GM12878 (cell line): ENCODE data around the gene SERPINB5. TPM values are rescaled to one million over a fixed set of nuclear protein-coding genes. Genes with fewer than 3 reads are reported as not detected.

Source experiments
- ATAC-seq: fragments of 200-7000 bp; cut with Tn5 transposase; 3 replicates; pipeline ENCODE4 v1.9.1; 2020; ENCODE audit warnings: mild to moderate bottlenecking, moderate library complexity
- BruUV-seq: library from RNA; stranded (reverse); fragments of 400-500 nt; replicated peaks from 2 replicates; lab custom pipeline; 2021; lab: Mats Ljungman, UMichigan
- CTCF ChIA-PET: fragments of 300-600 bp; sonication (Branson Sonifier 250); formaldehyde crosslinking; extraction: SDS; loops from one replicate; lab custom pipeline; 2021; ENCODE audit warnings: inconsistent platforms; lab: Yijun Ruan, JAX
- POLR2A ChIA-PET: fragments of 350-600 bp; formaldehyde crosslinking; extraction: SDS; loops from one replicate; lab custom pipeline; 2021; ENCODE audit warnings: inconsistent platforms; lab: Charles Lee
- RAD21 ChIA-PET: fragments of 300-600 bp; sonication (Branson Sonifier 250); formaldehyde crosslinking; loops from one replicate; lab custom pipeline; 2023; ENCODE audit warnings: antibody characterized with exemption; ENCODE audit not compliant: unreplicated experiment; lab: Charles Lee
- SMC1A ChIA-PET: fragments of 300-600 bp; sonication (Branson Sonifier 250); formaldehyde crosslinking; loops from one replicate; lab custom pipeline; 2023; ENCODE audit not compliant: unreplicated experiment, uncharacterized antibody; lab: Charles Lee
- DNase-seq: peaks from one replicate; pipeline ENCODE4 v3.0.0-alpha.2; 2011; ENCODE audit warnings: low read depth, low spot score
- FAIRE-seq: peaks from 3 replicates; lab custom pipeline; 2011; peaks lifted over from hg19 to GRCh38; lab: Jason Lieb, UNC
- H2AFZ ChIP-seq: 2 replicates; pipeline ENCODE4 v1.6.0; 2011; ENCODE audit warnings: low read depth, low read length, control low read depth; ENCODE audit not compliant: control insufficient read depth
- H3K27ac ChIP-seq: 2 replicates; pipeline ENCODE4 v1.5.1; 2011; ENCODE audit warnings: control low read depth; ENCODE audit not compliant: control insufficient read depth, insufficient read depth
- H3K27me3 ChIP-seq, 2 experiments: replicated peaks in 1 of 2; 2 replicates each; pipeline versions ENCODE4 v1.6.0 to v1.6.1; 2011; ENCODE audit warnings: low read length in 1 of 2; ENCODE audit not compliant: control insufficient read depth in 2 of 2, insufficient read depth in 2 of 2
- H3K36me3 ChIP-seq, 2 experiments: 2 replicates each; pipeline ENCODE4 v1.5.1; 2011; ENCODE audit warnings: low read length in 1 of 2; ENCODE audit not compliant: control insufficient read depth in 2 of 2, insufficient read depth in 2 of 2
- H3K4me1 ChIP-seq: 2 replicates; pipeline ENCODE4 v1.6.1; 2011; ENCODE audit warnings: mild to moderate bottlenecking, low read length, moderate library complexity, mixed read lengths; ENCODE audit not compliant: control insufficient read depth, insufficient read depth
- H3K4me2 ChIP-seq: 2 replicates; pipeline ENCODE4 v1.6.0; 2011; ENCODE audit warnings: control low read depth; ENCODE audit not compliant: control insufficient read depth, insufficient read depth
- H3K4me3 ChIP-seq: fragments of 200-600 bp; sonication (generic); 2 replicates; pipeline ENCODE4 v1.5.1; 2016
- H3K79me2 ChIP-seq: 2 replicates; pipeline ENCODE4 v1.6.0; 2011; ENCODE audit warnings: low read length; ENCODE audit not compliant: control insufficient read depth, insufficient read depth
- H3K9ac ChIP-seq: 2 replicates; pipeline ENCODE4 v1.8.0; 2011; ENCODE audit warnings: low read length, control low read depth, mixed read lengths; ENCODE audit not compliant: control insufficient read depth, insufficient read depth
- H3K9me3 ChIP-seq: replicated peaks from 3 replicates; pipeline ENCODE4 v1.5.1; 2011; ENCODE audit warnings: mild to moderate bottlenecking, low read length; ENCODE audit not compliant: control insufficient read depth, insufficient read depth
- H4K20me1 ChIP-seq: 2 replicates; pipeline ENCODE4 v1.6.0; 2011; ENCODE audit not compliant: control insufficient read depth, insufficient read depth
- ETV6 ChIP-seq, 2 experiments: fragments of 450-650 bp in 1 of 2; IDR thresholded peaks in 1 of 2; conservative IDR thresholded peaks in 1 of 2; 2 replicates each; pipeline ENCODE4 v1.6.1; 2014; ENCODE audit warnings: antibody characterized with exemption in 1 of 2, borderline replicate concordance in 1 of 2, low read depth in 1 of 2, mild to moderate bottlenecking in 1 of 2, moderate library complexity in 1 of 2
- RAD21 ChIP-seq: IDR thresholded peaks from 2 replicates; pipeline ENCODE4 v1.6.1; 2011; ENCODE audit warnings: mild to moderate bottlenecking, low read depth, low read length, moderate library complexity; ENCODE audit not compliant: insufficient read depth
- WGBS: methylation state at CpG from one replicate; pipeline ENCODE4 v1.1.6; 2016; ENCODE audit warnings: low lambda C conversion rate; ENCODE audit not compliant: insufficient replicate concordance, insufficient coverage; ENCODE audit errors: missing lambda C conversion rate; 5-methylcytosine and 5-hydroxymethylcytosine counted together
- in situ Hi-C: fragments of 300-500 bp; cut with MboI; formaldehyde crosslinking; loops from 9 replicates; pipeline ENCODE4 v1.14.3; 2018; ENCODE audit warnings: mixed read lengths
- intact Hi-C: fragments of 100-400 bp; cut with micrococcal nuclease; formaldehyde crosslinking; loops from one replicate; pipeline ENCODE4 v1.14.2; 2022; ENCODE audit not compliant: unreplicated experiment
- polyA plus RNA-seq, 11 experiments: library from polyadenylated mRNA; depleted of rRNA in 4 of 11; unstranded in 6 of 11; stranded (reverse) in 5 of 11; fragments of >200 nt; fragmentation: Nextera tagmentation in 4 of 11; fragmentation: Illumina TruSeq in 1 of 11; extraction: Ambion mirVana in 4 of 11; extraction: Trizol in 1 of 11; gene quantifications; 1 replicate in 1 of 11; 2 replicates in 10 of 11; pipeline versions ENCODE4 v1.2.1 to v1.2.3, GENCODE V29; 2011 to 2016; ENCODE audit warnings: inconsistent platforms in 2 of 11, missing spikeins in 2 of 11, low read depth in 1 of 11
- total RNA-seq, 4 experiments: library from RNA; depleted of rRNA in 3 of 4; stranded (reverse); fragments of >200 nt in 3 of 4; fragmentation: Illumina TruSeq in 1 of 4; extraction: Trizol in 1 of 4; gene quantifications; 2 replicates each; pipeline versions ENCODE4 v1.2.1 to v1.2.3, GENCODE V29; 2013 to 2021
- TF ChIP-seq, protein P1 (sequence below), 3 experiments: IDR thresholded peaks in 2 of 3; conservative IDR thresholded peaks in 1 of 3; 2 replicates each; pipeline ENCODE4 v1.5.1; 2011; ENCODE audit warnings: low read depth in 3 of 3, low read length in 3 of 3, mild to moderate bottlenecking in 3 of 3, control low read depth in 2 of 3, moderate library complexity in 2 of 3, inconsistent platforms in 1 of 3, mixed read lengths in 1 of 3; ENCODE audit not compliant: control insufficient read depth in 2 of 3, insufficient read depth in 1 of 3; ENCODE audit errors: extremely low read depth in 1 of 3

Gene SERPINB5
- total and polyA plus RNA-seq, 10 of the 15 experiments (the other 5 are each of a cell fraction or from before 2014, with no cell fraction given) = 0.03 to 0.04 TPM; not detected in 8

GRCh38 chr18:63505566-63506335 lies 29.0 kb downstream of the SERPINB5 start:
- Histone ChIP-seq H4K20me1 (no peaks in the 10 kb centered on the region), H3K4me2 (no peak overlapping the region)
- BruUV-seq = no TSS peak
- DNase-seq = no peak
- RAD21 ChIA-PET = no interaction called here
- in situ Hi-C loops = loop anchor here (25.0 kb wide), 1 partner anchor 482 kb away; no protein-coding TSS in a partner anchor
- TF ChIP-seq RAD21 = peak; percentile 61
- TF ChIP-seq, protein P1, sequence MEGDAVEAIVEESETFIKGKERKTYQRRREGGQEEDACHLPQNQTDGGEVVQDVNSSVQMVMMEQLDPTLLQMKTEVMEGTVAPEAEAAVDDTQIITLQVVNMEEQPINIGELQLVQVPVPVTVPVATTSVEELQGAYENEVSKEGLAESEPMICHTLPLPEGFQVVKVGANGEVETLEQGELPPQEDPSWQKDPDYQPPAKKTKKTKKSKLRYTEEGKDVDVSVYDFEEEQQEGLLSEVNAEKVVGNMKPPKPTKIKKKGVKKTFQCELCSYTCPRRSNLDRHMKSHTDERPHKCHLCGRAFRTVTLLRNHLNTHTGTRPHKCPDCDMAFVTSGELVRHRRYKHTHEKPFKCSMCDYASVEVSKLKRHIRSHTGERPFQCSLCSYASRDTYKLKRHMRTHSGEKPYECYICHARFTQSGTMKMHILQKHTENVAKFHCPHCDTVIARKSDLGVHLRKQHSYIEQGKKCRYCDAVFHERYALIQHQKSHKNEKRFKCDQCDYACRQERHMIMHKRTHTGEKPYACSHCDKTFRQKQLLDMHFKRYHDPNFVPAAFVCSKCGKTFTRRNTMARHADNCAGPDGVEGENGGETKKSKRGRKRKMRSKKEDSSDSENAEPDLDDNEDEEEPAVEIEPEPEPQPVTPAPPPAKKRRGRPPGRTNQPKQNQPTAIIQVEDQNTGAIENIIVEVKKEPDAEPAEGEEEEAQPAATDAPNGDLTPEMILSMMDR (IDR thresholded peaks at IDR 0.05 in 2 of 3, conservative IDR thresholded peaks at IDR 0.05 in 1 of 3; ENCODE audit: control insufficient read depth in 2 of 3, extremely low read depth in 1 of 3, insufficient read depth in 1 of 3, low read depth in 3 of 3, low read length in 3 of 3) = peak; percentile 41 to 67 (median 66)
- TF ChIP-seq ETV6 (conservative IDR thresholded peaks at IDR 0.05 in 1 of 2, IDR thresholded peaks at IDR 0.05 in 1 of 2; ENCODE audit: borderline replicate concordance in 1 of 2, low read depth in 1 of 2) = no peak
- TF ChIP-seq, all 136 proteins: peak for 2
- Histone ChIP-seq H3K36me3 (no peaks in the 10 kb centered on the region), H3K27me3 (no peaks in the 10 kb centered on the region), H3K4me3 (no peak overlapping the region), H3K27ac (no peak overlapping the region), H3K9me3 (no peaks in the 10 kb centered on the region), H3K9ac (no peak overlapping the region), H3K79me2 (no peaks in the 10 kb centered on the region), H2AFZ (no peak overlapping the region), H3K4me1 (no peaks in the 10 kb centered on the region)
- FAIRE-seq = no peak
- SMC1A ChIA-PET = interaction anchor here (1.1 to 1.2 kb wide), 2 partner anchors 17 to 57 kb away, joined by 3 read pairs; no protein-coding TSS in a partner anchor
- intact Hi-C loops = no loop called here
- 24% methylated on average over 2 of the region's 2 CpGs for WGBS
- peak; percentile 85 for ATAC-seq
- POLR2A ChIA-PET = no interaction called here
- CTCF ChIA-PET = interaction anchor here (0.5 to 9.3 kb wide), 11 partner anchors 8 to 681 kb away, joined by 3 to 91 read pairs (median 4); no protein-coding TSS in a partner anchor
